Measurements from ENCODE around the gene ARHGAP10.

ARHGAP10 gene

GRCh38 chr4:148017801-148018200 lies 285.9 kb downstream of the ARHGAP10 start:
- no peaks in the 10 kb centered on the region; the same call in 1 of the 2 replicates for H3K4me1 ChIP-seq (ENCODE audit: control insufficient read depth, insufficient read depth, low read length)
- H3K9me3 ChIP-seq (ENCODE audit: control insufficient read depth, insufficient read depth, low read length), result no peaks in the 10 kb centered on the region
- no peak overlapping the region for H3K4me3 ChIP-seq (ENCODE audit: low read length)
- no peak overlapping the region for H3K27ac ChIP-seq (ENCODE audit: low read length)
- H3K27me3 ChIP-seq (ENCODE audit: control insufficient read depth, insufficient read depth, low read length), result no peaks in the 10 kb centered on the region
- H3K36me3 ChIP-seq (ENCODE audit: control insufficient read depth, insufficient read depth, low read length), result no peaks in the 10 kb centered on the region
- no CpG with 5 or more reads among the region's 5 CpGs for WGBS (ENCODE audit: insufficient coverage, insufficient read length)
- DNase-seq (ENCODE audit: low read depth, low spot score), result no peak

GRCh38 chr4:148021686-148022085 lies 289.8 kb downstream of the ARHGAP10 start:
- no peak overlapping the region for H3K4me3 ChIP-seq (ENCODE audit: low read length)
- H3K4me1 ChIP-seq (ENCODE audit: control insufficient read depth, insufficient read depth, low read length), result peaks cover 3% of the 10 kb centered on the region
- H3K27ac ChIP-seq (ENCODE audit: low read length), result no peak overlapping the region
- H3K36me3 ChIP-seq (ENCODE audit: control insufficient read depth, insufficient read depth, low read length), result no peaks in the 10 kb centered on the region
- DNase-seq (ENCODE audit: low read depth, low spot score), result no peak
- no peaks in the 10 kb centered on the region for H3K27me3 ChIP-seq (ENCODE audit: control insufficient read depth, insufficient read depth, low read length)
- H3K9me3 ChIP-seq (ENCODE audit: control insufficient read depth, insufficient read depth, low read length), result no peaks in the 10 kb centered on the region
- WGBS (ENCODE audit: insufficient coverage, insufficient read length), result no CpG with 5 or more reads among the region's 1 CpG

GRCh38 chr4:148022975-148023374 lies 291.1 kb downstream of the ARHGAP10 start:
- Histone ChIP-seq H3K36me3 (ENCODE audit: control insufficient read depth, insufficient read depth, low read length) (no peaks in the 10 kb centered on the region), H3K4me3 (ENCODE audit: low read length) (no peak overlapping the region), H3K27ac (ENCODE audit: low read length) (no peak overlapping the region), H3K4me1 (ENCODE audit: control insufficient read depth, insufficient read depth, low read length) (peaks cover 3% of the 10 kb centered on the region), H3K27me3 (ENCODE audit: control insufficient read depth, insufficient read depth, low read length) (no peaks in the 10 kb centered on the region), H3K9me3 (ENCODE audit: control insufficient read depth, insufficient read depth, low read length) (no peaks in the 10 kb centered on the region)
- no CpG with 5 or more reads among the region's 6 CpGs for WGBS (ENCODE audit: insufficient coverage, insufficient read length)
- no peak for DNase-seq (ENCODE audit: low read depth, low spot score)

- DNase-seq (ENCODE audit: low read depth, low spot score), result no peak
- peaks cover 4% of the 10 kb centered on the region for H3K4me1 ChIP-seq (ENCODE audit: control insufficient read depth, insufficient read depth, low read length)
- H3K9me3 ChIP-seq (ENCODE audit: control insufficient read depth, insufficient read depth, low read length), result no peaks in the 10 kb centered on the region
- H3K27me3 ChIP-seq (ENCODE audit: control insufficient read depth, insufficient read depth, low read length), result no peaks in the 10 kb centered on the region
- no peaks in the 10 kb centered on the region for H3K36me3 ChIP-seq (ENCODE audit: control insufficient read depth, insufficient read depth, low read length)
- no peak overlapping the region for H3K4me3 ChIP-seq (ENCODE audit: low read length)
- H3K27ac ChIP-seq (ENCODE audit: low read length), result no peak overlapping the region
- WGBS (ENCODE audit: insufficient coverage, insufficient read length), result no CpG with 5 or more reads among the region's 9 CpGs
These were observed 291.8 kb downstream of the ARHGAP10 start for GRCh38 chr4:148023512-148024181.

DNA sequence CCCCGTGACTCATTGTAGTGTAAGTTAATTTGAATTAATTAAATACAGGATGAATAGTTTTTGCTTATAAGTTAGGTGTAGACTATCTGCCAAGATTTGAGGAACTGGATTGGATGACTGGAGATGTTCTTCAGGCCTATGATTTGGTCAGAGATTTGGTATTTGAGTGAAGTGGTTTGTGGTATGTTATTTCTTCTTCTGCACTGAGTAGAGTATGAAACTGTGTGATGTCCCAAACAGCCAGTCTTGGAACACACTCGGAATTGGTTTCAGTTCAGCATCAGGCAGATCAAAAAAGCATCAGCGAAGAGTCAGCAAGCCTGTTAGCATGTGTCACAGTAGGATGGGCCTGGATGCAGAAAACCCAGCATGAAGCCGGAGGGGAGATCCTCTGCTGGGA lies 294.1 kb downstream of the ARHGAP10 start:
- no CpG with 5 or more reads among the region's 4 CpGs for WGBS (ENCODE audit: insufficient coverage, insufficient read length)
- no peaks in the 10 kb centered on the region for H3K9me3 ChIP-seq (ENCODE audit: control insufficient read depth, insufficient read depth, low read length)
- no peaks in the 10 kb centered on the region for H3K27me3 ChIP-seq (ENCODE audit: control insufficient read depth, insufficient read depth, low read length)
- H3K27ac ChIP-seq (ENCODE audit: low read length), result no peak overlapping the region
- peaks cover 4% of the 10 kb centered on the region for H3K4me1 ChIP-seq (ENCODE audit: control insufficient read depth, insufficient read depth, low read length)
- no peaks in the 10 kb centered on the region for H3K36me3 ChIP-seq (ENCODE audit: control insufficient read depth, insufficient read depth, low read length)
- no peak overlapping the region for H3K4me3 ChIP-seq (ENCODE audit: low read length)
- no peak for DNase-seq (ENCODE audit: low read depth, low spot score)

DNA sequence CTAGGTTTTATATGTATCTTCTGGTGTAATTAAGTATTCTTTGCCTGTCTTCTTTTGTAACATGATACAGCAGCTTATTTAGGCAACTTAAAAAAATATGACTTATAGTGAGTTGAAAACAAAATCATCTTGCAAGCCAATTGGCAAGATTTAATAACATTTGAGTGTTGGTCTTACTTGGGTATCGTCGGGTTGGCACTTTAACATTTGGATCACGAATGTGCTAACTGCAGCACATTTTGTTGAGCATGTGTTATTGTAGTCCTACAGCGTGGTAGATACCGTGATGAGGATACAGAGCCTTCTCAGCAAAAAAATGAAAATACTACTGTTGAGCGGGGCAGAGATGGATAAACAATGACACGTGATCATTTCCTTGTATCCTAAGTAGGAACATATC lies 295.3 kb downstream of the ARHGAP10 start:
- no peak for DNase-seq (ENCODE audit: low read depth, low spot score)
- no peaks in the 10 kb centered on the region for H3K27me3 ChIP-seq (ENCODE audit: control insufficient read depth, insufficient read depth, low read length)
- H3K9me3 ChIP-seq (ENCODE audit: control insufficient read depth, insufficient read depth, low read length), result no peaks in the 10 kb centered on the region
- H3K4me1 ChIP-seq (ENCODE audit: control insufficient read depth, insufficient read depth, low read length), result peaks cover 4% of the 10 kb centered on the region
- no peaks in the 10 kb centered on the region for H3K36me3 ChIP-seq (ENCODE audit: control insufficient read depth, insufficient read depth, low read length)
- no peak overlapping the region for H3K4me3 ChIP-seq (ENCODE audit: low read length)
- no peak overlapping the region for H3K27ac ChIP-seq (ENCODE audit: low read length)
- no CpG with 5 or more reads among the region's 7 CpGs for WGBS (ENCODE audit: insufficient coverage, insufficient read length)

DNA sequence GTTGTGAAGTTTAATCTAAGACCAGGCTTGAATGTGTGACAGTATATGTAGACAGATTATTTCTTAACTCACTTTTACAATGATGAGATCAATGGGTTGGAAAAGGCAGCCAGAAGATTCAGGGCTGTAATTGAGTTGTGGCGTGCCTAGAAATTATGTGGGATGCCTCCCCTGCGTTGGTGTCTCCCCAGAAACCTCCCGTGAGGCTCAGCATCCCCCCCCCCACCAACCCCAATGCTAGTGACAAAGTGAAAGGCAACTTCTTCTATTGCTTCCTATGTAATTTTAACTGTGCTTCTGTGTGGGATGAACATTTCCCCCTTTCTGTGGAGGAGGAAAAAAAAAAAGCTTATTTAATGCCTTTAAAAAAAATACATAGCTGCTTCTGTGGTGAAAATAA lies 297.9 kb downstream of the ARHGAP10 start:
- H3K27me3 ChIP-seq (ENCODE audit: control insufficient read depth, insufficient read depth, low read length), result no peaks in the 10 kb centered on the region
- no peaks in the 10 kb centered on the region for H3K9me3 ChIP-seq (ENCODE audit: control insufficient read depth, insufficient read depth, low read length)
- no peaks in the 10 kb centered on the region for H3K36me3 ChIP-seq (ENCODE audit: control insufficient read depth, insufficient read depth, low read length)
- no peak overlapping the region for H3K4me3 ChIP-seq (ENCODE audit: low read length)
- DNase-seq (ENCODE audit: low read depth, low spot score), result no peak
- no CpG with 5 or more reads among the region's 3 CpGs for WGBS (ENCODE audit: insufficient coverage, insufficient read length)
- no peak overlapping the region for H3K27ac ChIP-seq (ENCODE audit: low read length)
- H3K4me1 ChIP-seq (ENCODE audit: control insufficient read depth, insufficient read depth, low read length), result peaks cover 4% of the 10 kb centered on the region

GRCh38 chr4:148030193-148030873 lies 298.4 kb downstream of the ARHGAP10 start:
- DNase-seq (ENCODE audit: low read depth, low spot score), result no peak
- H3K9me3 ChIP-seq (ENCODE audit: control insufficient read depth, insufficient read depth, low read length), result no peaks in the 10 kb centered on the region
- H3K27me3 ChIP-seq (ENCODE audit: control insufficient read depth, insufficient read depth, low read length), result no peaks in the 10 kb centered on the region
- WGBS (ENCODE audit: insufficient coverage, insufficient read length), result no CpG with 5 or more reads among the region's 2 CpGs
- H3K4me1 ChIP-seq (ENCODE audit: control insufficient read depth, insufficient read depth, low read length), result peaks cover 4% of the 10 kb centered on the region
- H3K4me3 ChIP-seq (ENCODE audit: low read length), result no peak overlapping the region
- H3K27ac ChIP-seq (ENCODE audit: low read length), result no peak overlapping the region
- H3K36me3 ChIP-seq (ENCODE audit: control insufficient read depth, insufficient read depth, low read length), result no peaks in the 10 kb centered on the region

GRCh38 chr4:148034813-148035212 lies 302.9 kb downstream of the ARHGAP10 start:
- WGBS (ENCODE audit: insufficient coverage, insufficient read length), result no CpG with 5 or more reads among the region's 1 CpG
- no peaks in the 10 kb centered on the region for H3K4me1 ChIP-seq (ENCODE audit: control insufficient read depth, insufficient read depth, low read length)
- no peak overlapping the region for H3K4me3 ChIP-seq (ENCODE audit: low read length)
- H3K27ac ChIP-seq (ENCODE audit: low read length), result no peak overlapping the region
- DNase-seq (ENCODE audit: low read depth, low spot score), result no peak
- no peaks in the 10 kb centered on the region for H3K27me3 ChIP-seq (ENCODE audit: control insufficient read depth, insufficient read depth, low read length)
- no peaks in the 10 kb centered on the region for H3K36me3 ChIP-seq (ENCODE audit: control insufficient read depth, insufficient read depth, low read length)
- H3K9me3 ChIP-seq (ENCODE audit: control insufficient read depth, insufficient read depth, low read length), result no peaks in the 10 kb centered on the region

DNA sequence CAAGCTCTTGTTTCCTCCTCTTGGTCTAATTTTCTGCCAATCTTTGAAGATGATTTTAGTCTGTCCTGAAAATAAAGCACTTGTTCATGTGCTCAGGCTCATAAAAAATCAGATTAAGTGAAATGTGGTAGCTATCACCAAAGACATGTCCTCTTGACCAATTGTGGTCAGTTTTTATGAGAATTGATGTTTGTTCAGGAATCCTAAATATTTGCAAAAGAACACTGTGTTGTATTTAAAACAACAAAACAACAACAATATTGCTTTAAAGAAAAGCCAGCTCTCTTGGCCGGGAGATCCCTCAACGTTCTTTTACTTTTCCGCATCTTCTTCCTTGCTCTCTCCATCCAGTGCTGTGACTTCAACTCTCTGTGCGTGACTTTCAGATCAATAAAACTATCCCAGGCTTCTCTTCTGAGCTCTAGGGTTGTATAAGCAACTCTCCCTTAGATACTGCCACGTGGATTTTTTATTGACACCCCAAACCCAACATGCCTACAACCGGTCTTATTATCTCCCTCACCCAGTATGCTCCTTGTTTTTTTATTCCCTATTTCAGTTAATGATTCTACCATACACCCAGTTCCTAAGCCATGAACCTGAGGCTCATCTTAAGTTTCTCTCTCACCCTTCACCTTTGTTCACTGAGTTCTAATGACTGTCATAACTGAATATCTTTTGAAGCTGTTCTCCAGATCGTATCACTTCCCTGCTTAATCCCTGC lies 309.9 kb downstream of the ARHGAP10 start:
- no peaks in the 10 kb centered on the region for H3K36me3 ChIP-seq (ENCODE audit: control insufficient read depth, insufficient read depth, low read length)
- no peaks in the 10 kb centered on the region for H3K4me1 ChIP-seq (ENCODE audit: control insufficient read depth, insufficient read depth, low read length)
- no peaks in the 10 kb centered on the region for H3K9me3 ChIP-seq (ENCODE audit: control insufficient read depth, insufficient read depth, low read length)
- H3K27ac ChIP-seq (ENCODE audit: low read length), result no peak overlapping the region
- H3K27me3 ChIP-seq (ENCODE audit: control insufficient read depth, insufficient read depth, low read length), result no peaks in the 10 kb centered on the region
- DNase-seq (ENCODE audit: low read depth, low spot score), result no peak
- no CpG with 5 or more reads among the region's 7 CpGs for WGBS (ENCODE audit: insufficient coverage, insufficient read length)
- H3K4me3 ChIP-seq (ENCODE audit: low read length), result no peak overlapping the region
